GM12878 (cell line): Measurements from ENCODE around the gene NKRF. TPM values are rescaled to one million over a fixed set of nuclear protein-coding genes. Genes with fewer than 3 reads are reported as not detected.

Experiments used
- ATF7 ChIP-seq: fragments of 450-650 bp; IDR thresholded peaks from 2 replicates; pipeline ENCODE4 v1.6.1; 2016; ENCODE audit warnings: low read depth, mild to moderate bottlenecking
- BACH1 ChIP-seq: fragments of 450-650 bp; IDR thresholded peaks from 2 replicates; pipeline ENCODE4 v1.6.1; 2017; ENCODE audit warnings: mild to moderate bottlenecking, borderline replicate concordance
- CEBPZ ChIP-seq: fragments of 150-350 bp; IDR thresholded peaks from 2 replicates; pipeline ENCODE4 v1.6.1; 2016; ENCODE audit warnings: low read depth, low read length
- CREB1 ChIP-seq: IDR thresholded peaks from 2 replicates; pipeline ENCODE4 v1.6.1; 2012; ENCODE audit warnings: low read depth, mild to moderate bottlenecking, inconsistent platforms
- CTCF ChIP-seq, 3 experiments: IDR thresholded peaks in 2 of 3; conservative IDR thresholded peaks in 1 of 3; 2 replicates each; pipeline ENCODE4 v1.5.1; 2011; ENCODE audit warnings: low read depth in 3 of 3, low read length in 3 of 3, mild to moderate bottlenecking in 3 of 3, control low read depth in 2 of 3, moderate library complexity in 2 of 3, inconsistent platforms in 1 of 3, mixed read lengths in 1 of 3; ENCODE audit not compliant: control insufficient read depth in 2 of 3, insufficient read depth in 1 of 3; ENCODE audit errors: extremely low read depth in 1 of 3
- FOXK2 ChIP-seq: fragments of 450-650 bp; IDR thresholded peaks from 2 replicates; pipeline ENCODE4 v1.6.1; 2017; ENCODE audit warnings: mild to moderate bottlenecking, moderate library complexity
- JUND ChIP-seq: IDR thresholded peaks from 2 replicates; pipeline ENCODE4 v1.6.1; 2012; ENCODE audit warnings: low read depth, mild to moderate bottlenecking, low read length, improper control_type of control experiment, moderate library complexity
- KLF5 ChIP-seq: fragments of 450-650 bp; IDR thresholded peaks from 2 replicates; pipeline ENCODE4 v1.6.1; 2014; ENCODE audit warnings: mild to moderate bottlenecking; ENCODE audit not compliant: partially characterized antibody
- MXI1 ChIP-seq: fragments of 150-350 bp; IDR thresholded peaks from 2 replicates; pipeline ENCODE4 v1.6.1; 2011; ENCODE audit warnings: low read depth, mild to moderate bottlenecking, inconsistent platforms, low read length, improper control_type of control experiment
- NBN ChIP-seq: fragments of 450-650 bp; IDR thresholded peaks from 2 replicates; pipeline ENCODE4 v1.6.1; 2016
- PML ChIP-seq: IDR thresholded peaks from 2 replicates; pipeline ENCODE4 v1.6.1; 2012; ENCODE audit warnings: low read length, inconsistent platforms
- POLR2A ChIP-seq: IDR thresholded peaks from 2 replicates; pipeline ENCODE4 v1.6.1; 2011; ENCODE audit warnings: low read depth, mild to moderate bottlenecking, low read length
- POLR2AphosphoS2 ChIP-seq: IDR thresholded peaks from 2 replicates; pipeline ENCODE4 v1.6.1; 2011; ENCODE audit warnings: low read depth, mild to moderate bottlenecking, low read length, improper control_type of control experiment, moderate library complexity
- POU2F2 ChIP-seq: IDR thresholded peaks from 3 replicates; pipeline ENCODE4 v1.6.1; 2011; ENCODE audit warnings: low read depth, mild to moderate bottlenecking, low read length, borderline replicate concordance
- RAD21 ChIP-seq: IDR thresholded peaks from 2 replicates; pipeline ENCODE4 v1.6.1; 2011; ENCODE audit warnings: mild to moderate bottlenecking, low read depth, low read length, moderate library complexity; ENCODE audit not compliant: insufficient read depth
- RUNX3 ChIP-seq: IDR thresholded peaks from 2 replicates; pipeline ENCODE4 v1.6.1; 2012; ENCODE audit warnings: low read length, inconsistent platforms
- SIN3A ChIP-seq: IDR thresholded peaks from 2 replicates; pipeline ENCODE4 v1.6.1; 2012; ENCODE audit warnings: low read depth, low read length, improper control_type of control experiment
- SIX5 ChIP-seq: IDR thresholded peaks from 2 replicates; pipeline ENCODE4 v1.6.1; 2011; ENCODE audit warnings: mild to moderate bottlenecking, low read depth, low read length, moderate library complexity; ENCODE audit not compliant: severe bottlenecking
- SKIL ChIP-seq: fragments of 450-650 bp; IDR thresholded peaks from 2 replicates; pipeline ENCODE4 v1.6.1; 2017; ENCODE audit warnings: mild to moderate bottlenecking, low read depth, inconsistent platforms; ENCODE audit not compliant: poor library complexity, severe bottlenecking
- SP1 ChIP-seq: IDR thresholded peaks from one replicate; pipeline ENCODE4 v1.6.1; 2011; ENCODE audit warnings: low read depth, low read length
- SPI1 ChIP-seq: IDR thresholded peaks from 2 replicates; pipeline ENCODE4 v1.6.1; 2011; ENCODE audit warnings: low read depth, mild to moderate bottlenecking, low read length, moderate library complexity, borderline replicate concordance; ENCODE audit not compliant: insufficient read depth
- SREBF1 ChIP-seq: IDR thresholded peaks from 2 replicates; pipeline ENCODE4 v1.6.1; 2012; ENCODE audit warnings: mild to moderate bottlenecking, low read length
- TCF12 ChIP-seq: IDR thresholded peaks from 2 replicates; pipeline ENCODE4 v1.6.1; 2011; ENCODE audit warnings: low read depth, mild to moderate bottlenecking, low read length
- ZNF384 ChIP-seq: IDR thresholded peaks from 2 replicates; pipeline ENCODE4 v1.6.1; 2012; ENCODE audit warnings: low read depth, mild to moderate bottlenecking, low read length, improper control_type of control experiment, borderline replicate concordance
- polyA plus RNA-seq, 11 experiments: library from polyadenylated mRNA; depleted of rRNA in 4 of 11; unstranded in 6 of 11; stranded (reverse) in 5 of 11; fragments of >200 nt; fragmentation: Nextera tagmentation in 4 of 11; fragmentation: Illumina TruSeq in 1 of 11; extraction: Ambion mirVana in 4 of 11; extraction: Trizol in 1 of 11; gene quantifications; 1 replicate in 1 of 11; 2 replicates in 10 of 11; pipeline versions ENCODE4 v1.2.1 to v1.2.3, GENCODE V29; 2011 to 2016; ENCODE audit warnings: inconsistent platforms in 2 of 11, missing spikeins in 2 of 11, low read depth in 1 of 11
- total RNA-seq, 4 experiments: library from RNA; depleted of rRNA in 3 of 4; stranded (reverse); fragments of >200 nt in 3 of 4; fragmentation: Illumina TruSeq in 1 of 4; extraction: Trizol in 1 of 4; gene quantifications; 2 replicates each; pipeline versions ENCODE4 v1.2.1 to v1.2.3, GENCODE V29; 2013 to 2021

Gene NKRF
- total and polyA plus RNA-seq, 10 of the 15 experiments (the other 5 are each of a cell fraction or from before 2014, with no cell fraction given), result 6.2 to 21.5 (median 10.1) TPM

GRCh38 chrX:119574394-119575266 is 31.6 kb downstream of the NKRF start, which contains the start of gene UBE2A (continued):
- TF ChIP-seq RAD21 (0 out of 2 replicates have a peak, but pooled peaks have one; percentile 12), NBN (peak; percentile 68; the same call in 1 of the 2 replicates), CREB1 (peak; percentile 83), POU2F2 (peak; percentile 83; the same call in 2 of the 3 replicates), RUNX3 (no peak), CTCF (IDR thresholded peaks at IDR 0.05 in 2 of 3, conservative IDR thresholded peaks at IDR 0.05 in 1 of 3; ENCODE audit: control insufficient read depth in 2 of 3, extremely low read depth in 1 of 3, insufficient read depth in 1 of 3, low read depth in 3 of 3, low read length in 3 of 3) (peak; percentile 24 to 40 (median 32); a peak in 2 of 6 replicates), ZNF384 (no peak), MXI1 (0 out of 2 replicates have a peak, but pooled peaks have one; percentile 23), JUND (peak; percentile 98), BACH1 (peak; percentile 39; the same call in 1 of the 2 replicates), PML (peak; percentile 92), TCF12 (no peak; the same call in 1 of the 2 replicates), KLF5 (peak; percentile 96), SP1 (peak; percentile 63), POLR2AphosphoS2 (peak; percentile 71; the same call in 1 of the 2 replicates), POLR2A (peak; percentile 99), SKIL (peak; percentile 61), SPI1 (no peak), SREBF1 (peak; percentile 85), CEBPZ (no peak), SIN3A (peak; percentile 61; the same call in 1 of the 2 replicates), FOXK2 (peak; percentile 95), SIX5 (peak; percentile 54), ATF7 (peak; percentile 99)
